Stimulated activated CD8-positive, alpha-beta memory T cell treated with anti-CD3 and anti-CD28 coated beads, Interleukin-4, amount 100 ng/mL, for 1 hour (primary cell): ENCODE measurements around the gene APOBEC3A.
"Not testable (repeated sequence)": the region's sequence is repeated elsewhere in the genome, so short reads cannot be mapped to it uniquely, and the experiment has no call there.

Source experiments
- DNase-seq, 2 donors: peaks; one replicate each; pipeline ENCODE4 v3.0.0-alpha.2; 2020; ENCODE audit warnings: low read depth in 2 of 2, low spot score in 1 of 2

Gene APOBEC3A

GRCh38 chr22:38957808-38958650, 620 bp downstream of the APOBEC3A start:
- no peak for DNase-seq

GRCh38 chr22:38958651-38958943, 1.2 kb downstream of the APOBEC3A start:
- DNase-seq: not testable (repeated sequence)

- no peak for DNase-seq
Observed at GRCh38 chr22:38959590-38959989, 2.2 kb downstream of the APOBEC3A start.

GRCh38 chr22:38960673-38961072, 3.3 kb downstream of the APOBEC3A start:
- DNase-seq: not testable (repeated sequence)

GRCh38 chr22:38963291-38963738, 5.9 kb downstream of the APOBEC3A start:
- DNase-seq: not testable (repeated sequence)

- no peak for DNase-seq
Observed at GRCh38 chr22:38963872-38964271, 6.5 kb downstream of the APOBEC3A start.

GRCh38 chr22:38964306-38964705, 6.9 kb downstream of the APOBEC3A start:
- no peak for DNase-seq

GRCh38 chr22:38964989-38965388, 7.6 kb downstream of the APOBEC3A start:
- DNase-seq: no peak

- DNase-seq: no peak
Observed at GRCh38 chr22:38965614-38966379, 8.4 kb downstream of the APOBEC3A start.

GRCh38 chr22:38966380-38966702, 8.9 kb downstream of the APOBEC3A start:
- no peak for DNase-seq

- DNase-seq: no peak
Observed at GRCh38 chr22:38966942-38967341, 9.5 kb downstream of the APOBEC3A start.

- DNase-seq: no peak
Observed at GRCh38 chr22:38967451-38968450, 10.3 kb downstream of the APOBEC3A start.

- no peak for DNase-seq
Observed at GRCh38 chr22:38968801-38969200, 11.4 kb downstream of the APOBEC3A start.

- DNase-seq: no peak
Observed at GRCh38 chr22:38970551-38970950, 13.1 kb downstream of the APOBEC3A start.

- no peak for DNase-seq
Observed at GRCh38 chr22:38971202-38971601, 13.8 kb downstream of the APOBEC3A start.

GRCh38 chr22:38971791-38972190, 14.4 kb downstream of the APOBEC3A start:
- no peak for DNase-seq

- DNase-seq: no peak
Observed at GRCh38 chr22:38972558-38972957, 15.1 kb downstream of the APOBEC3A start.

- DNase-seq: peak; percentile 17 to 25
Observed at GRCh38 chr22:38973289-38974169, 16.1 kb downstream of the APOBEC3A start.

GRCh38 chr22:38974170-38974825, 16.9 kb downstream of the APOBEC3A start:
- DNase-seq: no peak

GRCh38 chr22:38974826-38975175, 17.4 kb downstream of the APOBEC3A start:
- DNase-seq: no peak
